ENCODE results near the gene NUP93.

GRCh38 chr16:56758930-56759329 lies 29.0 kb downstream of the NUP93 start:
- TF ChIP-seq EZH2 (IDR thresholded peaks at IDR 0.05), result no peak
- TF ChIP-seq CTCF (IDR thresholded peaks at IDR 0.05 in 2 of 3, conservative IDR thresholded peaks at IDR 0.05 in 1 of 3; ENCODE audit: borderline replicate concordance in 1 of 3, insufficient read depth in 1 of 3, low read depth in 2 of 3, low read length in 2 of 3), result no peak
- TF ChIP-seq MAX (IDR thresholded peaks at IDR 0.05), result no peak
- TF ChIP-seq EZH2phosphoT487 (IDR thresholded peaks at IDR 0.05; ENCODE audit: borderline replicate concordance), result no peak
- TF ChIP-seq POLR2A (IDR thresholded peaks at IDR 0.05; ENCODE audit: borderline replicate concordance, extremely low read depth, insufficient read depth, insufficient read length), result no peak
- no peak for TF ChIP-seq CEBPB (IDR thresholded peaks at IDR 0.05; ENCODE audit: low read depth)
- no peak for TF ChIP-seq ZNF274 (IDR thresholded peaks at IDR 0.05; ENCODE audit: low read depth, low read length)
- no peak for TF ChIP-seq REST (IDR thresholded peaks at IDR 0.05; ENCODE audit: low read depth)
- TF ChIP-seq SIN3A (IDR thresholded peaks at IDR 0.05; ENCODE audit: low read depth), result no peak
- no peak for TF ChIP-seq FOSL1 (IDR thresholded peaks at IDR 0.05; ENCODE audit: low read depth)
- TF ChIP-seq SP1 (IDR thresholded peaks at IDR 0.05; ENCODE audit: low read depth), result no peak

Data from HCT116 (cell line).